ENCODE measurements around the gene CPTP.

DNA sequence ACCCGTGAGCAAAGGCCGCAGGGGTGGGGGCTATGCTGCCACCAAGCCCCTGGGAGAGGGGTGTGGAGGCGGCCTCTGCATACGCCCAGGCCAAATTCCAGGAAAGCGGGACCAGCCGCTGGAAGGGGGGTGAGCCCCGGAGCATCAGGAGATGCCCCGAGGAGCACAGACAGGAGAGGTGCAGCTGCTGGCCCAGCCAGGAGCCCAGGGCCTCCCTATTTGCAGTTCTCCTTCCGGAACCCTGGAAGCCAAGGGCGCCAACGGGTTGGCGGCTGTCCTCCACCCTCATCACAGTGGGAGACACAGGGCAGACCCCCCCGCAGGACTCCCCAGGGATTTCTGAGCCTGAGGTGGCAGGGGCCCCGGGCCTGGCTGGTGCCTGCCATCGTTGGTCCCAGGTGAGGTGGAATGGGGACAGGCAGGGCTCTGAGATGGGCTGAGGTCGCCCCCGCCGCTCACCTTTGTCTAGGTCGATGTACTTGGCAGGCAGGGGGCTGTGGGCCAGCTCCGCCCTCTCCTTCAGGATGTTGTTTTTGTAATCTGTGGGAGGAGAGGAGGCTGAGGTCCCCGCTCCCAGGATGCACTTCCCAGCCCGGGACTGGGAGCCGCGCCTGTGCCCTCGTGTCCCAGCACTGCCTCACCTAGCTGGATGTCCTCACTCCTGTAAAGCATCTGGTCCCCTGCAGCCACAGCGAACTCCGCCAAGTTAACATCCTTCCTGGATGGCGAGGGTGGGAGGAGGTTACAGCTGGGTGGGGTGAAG lies 29.0 kb downstream of the CPTP start:
- TF ChIP-seq POLR2A (IDR thresholded peaks at IDR 0.05; ENCODE audit: low read length) (no peak), GATA1 (IDR thresholded peaks at IDR 0.05; ENCODE audit: low read depth, low read length) (no peak)

Measured in erythroblast (primary cell).